Trophoblast cell (in vitro differentiated cells and primary cell): ENCODE results near the gene RGPD3.
"Not testable (repeated sequence)": the region's sequence is repeated elsewhere in the genome, so short reads cannot be mapped to it uniquely, and the experiment has no call there.

Experiments
- DNase-seq, 2 donors: peaks; one replicate each; pipeline ENCODE4 v3.0.0-alpha.2; 2016
- H2AFZ ChIP-seq: 2 replicates; pipeline ENCODE4 v1.6.1; 2013; ENCODE audit warnings: low read length, moderate library complexity, mild to moderate bottlenecking; ENCODE audit not compliant: insufficient read depth, poor library complexity
- H2AK5ac ChIP-seq: 2 replicates; pipeline ENCODE4 v1.6.1; 2013; ENCODE audit warnings: mild to moderate bottlenecking, low read length
- H2BK120ac ChIP-seq: 2 replicates; pipeline ENCODE4 v1.6.1; 2013; ENCODE audit warnings: low read length, mild to moderate bottlenecking, moderate library complexity; ENCODE audit not compliant: insufficient read depth, poor library complexity
- H2BK12ac ChIP-seq: 2 replicates; pipeline ENCODE4 v1.6.1; 2013; ENCODE audit warnings: mild to moderate bottlenecking, low read length, moderate library complexity
- H2BK5ac ChIP-seq: 2 replicates; pipeline ENCODE4 v1.6.1; 2013; ENCODE audit warnings: low read length, low read depth, moderate library complexity, mild to moderate bottlenecking; ENCODE audit not compliant: poor library complexity
- H3K14ac ChIP-seq: 2 replicates; pipeline ENCODE4 v1.6.1; 2013; ENCODE audit warnings: mild to moderate bottlenecking, low read length
- H3K18ac ChIP-seq: 2 replicates; pipeline ENCODE4 v1.6.1; 2013; ENCODE audit warnings: mild to moderate bottlenecking, low read length
- H3K23ac ChIP-seq: 2 replicates; pipeline ENCODE4 v1.6.1; 2013; ENCODE audit warnings: low read length
- H3K27ac ChIP-seq: 2 replicates; pipeline ENCODE4 v1.5.1; 2013; ENCODE audit warnings: low read depth, mild to moderate bottlenecking, inconsistent platforms, low read length, moderate library complexity
- H3K27me3 ChIP-seq: 2 replicates; pipeline ENCODE4 v1.6.1; 2013; ENCODE audit warnings: inconsistent platforms, mild to moderate bottlenecking, low read length, moderate library complexity; ENCODE audit not compliant: insufficient read depth
- H3K36me3 ChIP-seq, 2 experiments: 1 replicate in 1 of 2; 2 replicates in 1 of 2; pipeline ENCODE4 v1.6.1; 2013; ENCODE audit warnings: low read length in 2 of 2, mild to moderate bottlenecking in 2 of 2, moderate library complexity in 1 of 2; ENCODE audit not compliant: insufficient read depth in 2 of 2, control insufficient read depth in 1 of 2
- H3K4ac ChIP-seq: 2 replicates; pipeline ENCODE4 v1.6.1; 2013; ENCODE audit warnings: low read depth, mild to moderate bottlenecking, low read length, moderate library complexity
- H3K4me1 ChIP-seq, 2 experiments: 1 replicate in 1 of 2; 2 replicates in 1 of 2; pipeline ENCODE4 v1.6.1; 2013; ENCODE audit warnings: low read length in 2 of 2, mild to moderate bottlenecking in 2 of 2, moderate library complexity in 1 of 2; ENCODE audit not compliant: insufficient read depth in 2 of 2, control insufficient read depth in 1 of 2
- H3K4me2 ChIP-seq: 2 replicates; pipeline ENCODE4 v1.6.1; 2013; ENCODE audit warnings: inconsistent platforms, mild to moderate bottlenecking, low read length, moderate library complexity
- H3K4me3 ChIP-seq: 2 replicates; pipeline ENCODE4 v1.5.1; 2013; ENCODE audit warnings: mild to moderate bottlenecking, low read depth, low read length, inconsistent platforms
- H3K79me1 ChIP-seq: one replicate; pipeline ENCODE4 v1.6.1; 2013; ENCODE audit warnings: low read length
- H3K79me2 ChIP-seq: 2 replicates; pipeline ENCODE4 v1.6.1; 2013; ENCODE audit warnings: low read length, mild to moderate bottlenecking; ENCODE audit not compliant: control insufficient read depth, insufficient read depth, poor library complexity
- H3K9ac ChIP-seq: 2 replicates; pipeline ENCODE4 v1.6.1; 2013; ENCODE audit warnings: mild to moderate bottlenecking, low read length
- H3K9me3 ChIP-seq: 2 replicates; pipeline ENCODE4 v1.6.1; 2013; ENCODE audit warnings: low read depth, mild to moderate bottlenecking, control low read depth, inconsistent platforms, low read length; ENCODE audit not compliant: insufficient read depth
- H4K12ac ChIP-seq: 2 replicates; pipeline ENCODE4 v1.6.1; 2013; ENCODE audit warnings: low read depth, mild to moderate bottlenecking, low read length, moderate library complexity
- H4K8ac ChIP-seq: 2 replicates; pipeline ENCODE4 v1.6.1; 2013; ENCODE audit warnings: low read depth, mild to moderate bottlenecking, low read length, moderate library complexity
- H4K91ac ChIP-seq: one replicate; pipeline ENCODE4 v1.6.1; 2013; ENCODE audit warnings: low read depth, mild to moderate bottlenecking, low read length, moderate library complexity
- WGBS: extraction: QIAGEN DNeasy Blood & Tissue Kit; methylation state at CpG from one replicate; pipeline ENCODE4 v1.1.7; 2013; ENCODE audit warnings: missing lambda C conversion rate; ENCODE audit not compliant: insufficient read length, insufficient coverage; ENCODE audit errors: extremely low coverage; 5-methylcytosine and 5-hydroxymethylcytosine counted together

Gene RGPD3

DNA sequence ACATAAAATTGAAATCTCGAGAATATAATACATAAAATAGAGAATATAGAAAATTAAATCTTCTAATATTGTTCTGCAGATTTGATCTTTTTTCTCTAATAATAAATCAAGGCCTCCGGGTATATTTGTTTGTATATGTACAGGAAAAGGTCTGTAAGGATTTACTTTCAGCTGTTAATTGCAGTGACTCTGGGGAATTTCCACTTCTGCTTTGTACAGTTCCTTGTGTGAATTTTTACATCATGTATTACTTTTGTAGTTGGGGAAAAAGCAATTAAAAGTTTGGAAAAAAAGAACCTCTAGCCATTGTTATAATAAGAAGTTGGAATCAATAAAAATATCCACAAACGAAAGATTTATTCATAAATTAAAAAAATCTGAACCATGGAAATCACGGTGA is 42.6 kb upstream of the RGPD3 start:
- H3K36me3 ChIP-seq, H3K79me2 ChIP-seq, H3K4me1 ChIP-seq, H3K27me3 ChIP-seq, H2BK12ac ChIP-seq, H3K23ac ChIP-seq, H2BK5ac ChIP-seq, H3K9me3 ChIP-seq, DNase-seq, H4K91ac ChIP-seq, H2AFZ ChIP-seq, H3K4me3 ChIP-seq, H3K4ac ChIP-seq, H3K14ac ChIP-seq, H3K18ac ChIP-seq, H3K27ac ChIP-seq, H4K12ac ChIP-seq, H3K4me2 ChIP-seq, H2AK5ac ChIP-seq, H4K8ac ChIP-seq, H2BK120ac ChIP-seq, H3K79me1 ChIP-seq, H3K9ac ChIP-seq: not testable (repeated sequence)
- WGBS = no CpG with 5 or more reads among the region's 4 CpGs

DNA sequence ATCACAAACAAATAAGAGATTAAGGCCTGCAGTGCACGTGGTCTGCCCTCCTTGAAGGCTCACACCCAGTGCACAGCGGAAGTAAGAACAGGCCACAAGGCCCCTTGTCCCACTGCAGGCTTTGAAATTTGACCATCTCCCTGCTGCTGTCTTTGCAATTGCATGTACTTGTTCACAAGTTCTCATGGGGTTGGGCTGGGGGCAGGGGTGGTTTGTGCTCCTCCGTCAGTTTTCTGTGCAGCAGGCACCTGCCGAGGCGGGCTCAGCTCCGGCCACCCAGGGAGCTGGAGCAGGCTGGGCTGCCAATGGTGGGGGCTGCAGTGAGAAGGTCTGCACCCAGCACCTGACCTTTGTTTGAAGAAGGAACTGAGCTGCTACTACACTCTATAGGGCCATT is 41.2 kb upstream of the RGPD3 start:
- not testable (repeated sequence) for H2BK12ac ChIP-seq, H4K12ac ChIP-seq, H2AK5ac ChIP-seq, H3K4me1 ChIP-seq, H3K18ac ChIP-seq, H3K4ac ChIP-seq, H2AFZ ChIP-seq, H3K4me3 ChIP-seq, H3K14ac ChIP-seq, H2BK5ac ChIP-seq, DNase-seq, H3K4me2 ChIP-seq, H3K36me3 ChIP-seq, H3K27ac ChIP-seq, H3K27me3 ChIP-seq, H3K79me1 ChIP-seq, H3K23ac ChIP-seq, H3K9ac ChIP-seq, H3K9me3 ChIP-seq, H4K8ac ChIP-seq, H2BK120ac ChIP-seq, H3K79me2 ChIP-seq, H4K91ac ChIP-seq
- no CpG with 5 or more reads among the region's 6 CpGs for WGBS

DNA sequence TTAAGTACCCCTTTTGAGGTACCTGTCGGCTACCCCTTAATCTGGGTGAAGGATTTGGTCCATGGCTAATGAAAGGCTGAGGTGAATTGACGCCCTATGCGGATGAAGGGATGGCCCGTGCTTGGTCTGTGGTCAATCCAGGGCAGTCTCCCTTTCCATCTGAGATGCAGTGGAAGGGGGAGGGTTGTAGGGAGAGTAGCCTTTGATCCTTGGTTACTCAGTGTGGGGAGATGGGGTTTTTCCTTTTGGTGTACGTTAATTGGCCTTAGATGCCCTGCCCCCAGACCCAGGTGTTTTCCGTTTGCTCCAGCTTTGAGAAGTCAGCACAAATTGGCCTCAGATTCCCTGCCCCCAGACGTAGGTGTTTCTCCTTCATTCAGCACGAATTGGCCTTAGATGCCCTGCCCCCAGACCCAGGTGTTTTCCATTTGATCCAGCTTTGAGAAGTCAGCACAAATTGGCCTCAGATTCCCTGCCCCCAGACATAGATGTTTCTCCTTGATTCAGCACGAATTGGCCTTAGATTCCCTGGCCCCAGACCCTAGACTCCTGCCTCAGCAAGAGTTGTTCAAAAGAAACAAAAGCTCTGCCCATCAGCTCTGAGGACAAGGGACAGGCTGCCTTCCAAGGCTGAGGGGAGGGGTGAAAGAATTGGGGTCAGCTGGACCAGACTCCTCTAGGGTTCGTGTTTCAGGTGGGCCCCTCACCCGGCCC is 40.6 kb upstream of the RGPD3 start:
- not testable (repeated sequence) for H4K91ac ChIP-seq, H2AK5ac ChIP-seq, H3K27me3 ChIP-seq, H2BK5ac ChIP-seq, H3K4me1 ChIP-seq, H2AFZ ChIP-seq, H3K4me3 ChIP-seq, H3K14ac ChIP-seq, H3K79me2 ChIP-seq, H2BK120ac ChIP-seq, H3K9me3 ChIP-seq, H4K12ac ChIP-seq, H3K36me3 ChIP-seq, H2BK12ac ChIP-seq, H3K23ac ChIP-seq, H3K18ac ChIP-seq, H3K4me2 ChIP-seq, H3K4ac ChIP-seq, H3K27ac ChIP-seq, DNase-seq, H3K79me1 ChIP-seq, H3K9ac ChIP-seq, H4K8ac ChIP-seq
- WGBS = no CpG with 5 or more reads among the region's 11 CpGs

DNA sequence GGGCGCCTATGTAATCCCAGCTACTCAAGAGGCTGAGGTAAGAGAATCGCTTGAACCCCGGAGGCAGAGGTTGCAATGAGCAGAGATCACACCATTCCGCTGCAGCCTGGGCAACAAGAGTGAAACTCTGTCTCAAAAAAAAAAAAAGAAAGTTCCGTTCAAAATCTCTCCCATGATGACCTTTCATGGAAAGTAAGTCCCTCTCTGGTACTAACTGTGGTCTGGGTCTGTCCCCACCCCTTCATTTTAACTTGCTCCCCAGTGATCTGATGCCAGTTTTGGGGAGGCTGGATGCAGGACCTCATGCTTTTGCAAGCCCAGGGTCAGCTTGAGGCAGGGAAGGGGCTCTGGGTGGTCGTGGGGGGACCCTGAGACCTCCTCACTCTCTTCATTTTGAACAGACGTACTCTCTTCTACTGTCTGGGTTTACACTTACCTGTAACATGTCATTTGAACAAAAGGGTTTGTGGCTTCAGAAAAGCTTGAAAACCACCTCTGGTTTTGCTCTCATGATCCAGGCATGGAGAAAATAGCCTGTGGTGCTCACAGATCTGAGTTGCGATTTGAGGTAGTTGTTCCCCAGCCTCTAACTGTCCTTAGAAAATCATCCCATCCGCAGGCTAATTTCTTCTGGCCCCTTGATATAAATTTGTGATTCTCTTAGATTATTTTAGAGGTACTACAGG is 37.9 kb upstream of the RGPD3 start:
- WGBS = no CpG with 5 or more reads among the region's 9 CpGs
- H3K4me3 ChIP-seq = not testable (repeated sequence)

More for the DNA sequence above, 37.9 kb upstream of the RGPD3 start:
- not testable (repeated sequence) for H3K23ac ChIP-seq, H3K14ac ChIP-seq, H3K36me3 ChIP-seq, H3K79me2 ChIP-seq, H3K4me1 ChIP-seq, H2AFZ ChIP-seq, H3K27me3 ChIP-seq, H4K91ac ChIP-seq, H4K12ac ChIP-seq, H3K18ac ChIP-seq, H3K4me2 ChIP-seq, H3K9me3 ChIP-seq, H3K4ac ChIP-seq, H2BK12ac ChIP-seq, H3K79me1 ChIP-seq, H3K27ac ChIP-seq, H3K9ac ChIP-seq, H2AK5ac ChIP-seq, H2BK5ac ChIP-seq, H4K8ac ChIP-seq, DNase-seq
- peak overlapping the region; percentile 22 for H2BK120ac ChIP-seq
